Right cardiac atrium (tissue), 5 donors: ENCODE measurements around the gene RNF123. TPM values are rescaled to one million over a fixed set of nuclear protein-coding genes. Genes with fewer than 3 reads are reported as not detected.

Experiments used
- ATAC-seq, 2 donors: fragments of 200-7000 bp; cut with Tn5 transposase; one replicate each; pipeline versions ENCODE4 v1.8.0 to v1.9.1; 2020; ENCODE audit warnings: moderate library complexity in 2 of 2, mild to moderate bottlenecking in 1 of 2
- DNase-seq, 3 donors: peaks; one replicate each; pipeline ENCODE4 v3.0.0-alpha.2; 2020
- H3K27ac ChIP-seq: one replicate; pipeline ENCODE4 v1.5.1; 2013; ENCODE audit warnings: mild to moderate bottlenecking, low read length, control low read depth, moderate library complexity
- H3K27me3 ChIP-seq: one replicate; pipeline ENCODE4 v1.6.1; 2013; ENCODE audit not compliant: control insufficient read depth, insufficient read depth
- H3K4me1 ChIP-seq: one replicate; pipeline ENCODE4 v1.6.1; 2013; ENCODE audit warnings: low read length; ENCODE audit not compliant: control insufficient read depth, insufficient read depth
- H3K4me3 ChIP-seq: one replicate; pipeline ENCODE4 v1.5.1; 2013; ENCODE audit warnings: low read length, control low read depth
- H3K9me3 ChIP-seq: one replicate; pipeline ENCODE4 v1.6.1; 2013; ENCODE audit warnings: low read length; ENCODE audit not compliant: control insufficient read depth
- WGBS: extraction: QIAGEN DNeasy Blood & Tissue Kit; methylation state at CpG from one replicate; pipeline ENCODE4 v1.1.7; 2013; 5-methylcytosine and 5-hydroxymethylcytosine counted together
- intact Hi-C, 4 donors: fragments of 100-400 bp; cut with DNase I; formaldehyde crosslinking; loops; one replicate each; pipeline versions ENCODE4 v1.11.0 to v1.14.0; 2022 to 2023
- polyA plus RNA-seq: library from polyadenylated mRNA; stranded (reverse); fragments of 200-250 nt; gene quantifications from one replicate; pipeline ENCODE4 v1.2.3, GENCODE V29; 2013
- total RNA-seq, 4 donors: library from RNA; stranded (reverse); fragmentation: NEBNext Ultra II Directional; extraction: Animal tissue kit (Norgen Biotek cat#: 25700); gene quantifications; one replicate each; pipeline ENCODE4 v1.2.1, GENCODE V29; 2021
- donor health status: healthy with polysubstance abuse.
- donor health status: DM: no; HTN: yes; CAD: no.
- donor health status: DM: no; HTN: no; CAD: no.
- donor health status: DM: no; HTN: yes; CAD: no; lungs with severe emphysema.
- donor health status: DM: yes; HTN: yes; CAD: no.

The RNF123 gene
- total and polyA plus RNA-seq, 5 donors, result 24.4 to 44.6 (median 39.2) TPM

- Histone ChIP-seq H3K27me3 (no peaks in the 10 kb centered on the region), H3K4me3 (no peak overlapping the region), H3K4me1 (no peaks in the 10 kb centered on the region), H3K9me3 (no peaks in the 10 kb centered on the region), H3K27ac (no peak overlapping the region)
- peak in 1 of 3 donors; percentile 38 for DNase-seq
- ATAC-seq, result no peak
- 94% methylated on average over 17 of the region's 17 CpGs for WGBS
- intact Hi-C loops, result no loop called here
Observed at GRCh38 chr3:49705390-49705960, 16.1 kb downstream of the RNF123 start.

GRCh38 chr3:49706456-49707112 is 17.2 kb downstream of the RNF123 start:
- 87% methylated on average over 9 of the region's 9 CpGs for whole genome bisulfite sequencing
- Histone ChIP-seq H3K9me3 (no peaks in the 10 kb centered on the region), H3K4me1 (no peaks in the 10 kb centered on the region), H3K27ac (no peak overlapping the region), H3K27me3 (no peaks in the 10 kb centered on the region), H3K4me3 (no peak overlapping the region)
- intact Hi-C loops, result no loop called here
- DNase-seq, result peak in 1 of 3 donors; percentile 37
- ATAC-seq, result no peak

GRCh38 chr3:49707113-49707480 is 17.7 kb downstream of the RNF123 start:
- no peak overlapping the region for H3K27ac ChIP-seq
- no peaks in the 10 kb centered on the region for H3K27me3 ChIP-seq
- WGBS, result 77% methylated on average over 4 of the region's 4 CpGs
- peak in 1 of 3 donors; percentile 11 for DNase-seq
- no peaks in the 10 kb centered on the region for H3K9me3 ChIP-seq
- no peak overlapping the region for H3K4me3 ChIP-seq
- ATAC-seq, result no peak
- intact Hi-C loops, result no loop called here
- H3K4me1 ChIP-seq, result no peaks in the 10 kb centered on the region

- Histone ChIP-seq H3K9me3 (no peaks in the 10 kb centered on the region), H3K4me3 (no peak overlapping the region), H3K27me3 (no peaks in the 10 kb centered on the region), H3K4me1 (no peaks in the 10 kb centered on the region), H3K27ac (no peak overlapping the region)
- 98% methylated on average over 8 of the region's 8 CpGs for WGBS
- intact Hi-C loops, result no loop called here
- ATAC-seq, result no peak
- no peak for DNase-seq
Observed at GRCh38 chr3:49709852-49710251, 20.5 kb downstream of the RNF123 start.

GRCh38 chr3:49711489-49711888 is 22.1 kb downstream of the RNF123 start:
- no peaks in the 10 kb centered on the region for H3K27me3 ChIP-seq
- H3K4me1 ChIP-seq, result no peaks in the 10 kb centered on the region
- ATAC-seq, result no peak
- no peak overlapping the region for H3K4me3 ChIP-seq
- WGBS, result 88% methylated on average over 5 of the region's 5 CpGs
- DNase-seq, result peak in 2 of 3 donors; percentile 14
- H3K27ac ChIP-seq, result no peak overlapping the region
- H3K9me3 ChIP-seq, result no peaks in the 10 kb centered on the region
- intact Hi-C loops, result no loop called here

- Histone ChIP-seq H3K9me3 (no peaks in the 10 kb centered on the region), H3K27me3 (no peaks in the 10 kb centered on the region), H3K4me1 (no peaks in the 10 kb centered on the region), H3K27ac (no peak overlapping the region), H3K4me3 (no peak overlapping the region)
- WGBS, result 96% methylated on average over 11 of the region's 11 CpGs
- peak in 2 of 3 donors; percentile 25 to 33 for DNase-seq
- ATAC-seq, result no peak
- intact Hi-C loops, result no loop called here
Observed at GRCh38 chr3:49712166-49712565, 22.8 kb downstream of the RNF123 start.

GRCh38 chr3:49712631-49713317 is 23.4 kb downstream of the RNF123 start:
- intact Hi-C loops, result no loop called here
- DNase-seq, result peak in 2 of 3 donors; percentile 41 to 43
- no peaks in the 10 kb centered on the region for H3K4me1 ChIP-seq
- no peak overlapping the region for H3K4me3 ChIP-seq
- H3K9me3 ChIP-seq, result no peaks in the 10 kb centered on the region
- no peak overlapping the region for H3K27ac ChIP-seq
- ATAC-seq, result no peak
- 68% methylated on average over 7 of the region's 7 CpGs for WGBS
- no peaks in the 10 kb centered on the region for H3K27me3 ChIP-seq

GRCh38 chr3:49713336-49714105 is 24.2 kb downstream of the RNF123 start:
- WGBS, result 90% methylated on average over 25 of the region's 25 CpGs
- intact Hi-C loops, result no loop called here
- Histone ChIP-seq H3K4me3 (no peak overlapping the region), H3K4me1 (no peaks in the 10 kb centered on the region), H3K9me3 (no peaks in the 10 kb centered on the region), H3K27ac (no peak overlapping the region), H3K27me3 (no peaks in the 10 kb centered on the region)
- ATAC-seq (no peak), DNase-seq (peak in 2 of 3 donors; percentile 40 to 58)

- no peak for ATAC-seq
- Histone ChIP-seq H3K9me3 (no peaks in the 10 kb centered on the region), H3K27me3 (no peaks in the 10 kb centered on the region), H3K4me1 (no peaks in the 10 kb centered on the region), H3K27ac (no peak overlapping the region), H3K4me3 (no peak overlapping the region)
- intact Hi-C loops, result no loop called here
- peak in 2 of 3 donors; percentile 37 to 48 for DNase-seq
- WGBS, result 86% methylated on average over 13 of the region's 13 CpGs
Observed at GRCh38 chr3:49714728-49715550, 25.6 kb downstream of the RNF123 start.

GRCh38 chr3:49715611-49716121 is 26.3 kb downstream of the RNF123 start:
- 88% methylated on average over 13 of the region's 13 CpGs for WGBS
- no peak overlapping the region for H3K27ac ChIP-seq
- H3K4me1 ChIP-seq, result no peaks in the 10 kb centered on the region
- ATAC-seq, result no peak
- no peaks in the 10 kb centered on the region for H3K9me3 ChIP-seq
- no peaks in the 10 kb centered on the region for H3K27me3 ChIP-seq
- peak in 2 of 3 donors; percentile 32 to 40 for DNase-seq
- intact Hi-C loops, result no loop called here
- H3K4me3 ChIP-seq, result no peak overlapping the region
